ENCODE data around the gene PML.

- no peak for TF ChIP-seq PBX3 (CRISPR knock-in tag; IDR thresholded peaks at IDR 0.05)
- TF ChIP-seq, protein P1, sequence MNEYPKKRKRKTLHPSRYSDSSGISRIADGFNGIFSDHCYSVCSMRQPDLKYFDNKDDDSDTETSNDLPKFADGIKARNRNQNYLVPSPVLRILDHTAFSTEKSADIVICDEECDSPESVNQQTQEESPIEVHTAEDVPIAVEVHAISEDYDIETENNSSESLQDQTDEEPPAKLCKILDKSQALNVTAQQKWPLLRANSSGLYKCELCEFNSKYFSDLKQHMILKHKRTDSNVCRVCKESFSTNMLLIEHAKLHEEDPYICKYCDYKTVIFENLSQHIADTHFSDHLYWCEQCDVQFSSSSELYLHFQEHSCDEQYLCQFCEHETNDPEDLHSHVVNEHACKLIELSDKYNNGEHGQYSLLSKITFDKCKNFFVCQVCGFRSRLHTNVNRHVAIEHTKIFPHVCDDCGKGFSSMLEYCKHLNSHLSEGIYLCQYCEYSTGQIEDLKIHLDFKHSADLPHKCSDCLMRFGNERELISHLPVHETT (tag by site-specific recombination; IDR thresholded peaks at IDR 0.05), result no peak
- no peak for TF ChIP-seq ZNF488 (tag by site-specific recombination; IDR thresholded peaks at IDR 0.05)
- TF ChIP-seq ZNF768 (tag by site-specific recombination; IDR thresholded peaks at IDR 0.05), result no peak
- no peak for TF ChIP-seq CTCF (tag by site-specific recombination; IDR thresholded peaks at IDR 0.05)
- TF ChIP-seq YY1 (tag by site-specific recombination; IDR thresholded peaks at IDR 0.05), result no peak
- TF ChIP-seq SP2 (tag by site-specific recombination; IDR thresholded peaks at IDR 0.05), result no peak
- TF ChIP-seq ZNF747 (tag by site-specific recombination; IDR thresholded peaks at IDR 0.05), result no peak
- TF ChIP-seq, protein P2, sequence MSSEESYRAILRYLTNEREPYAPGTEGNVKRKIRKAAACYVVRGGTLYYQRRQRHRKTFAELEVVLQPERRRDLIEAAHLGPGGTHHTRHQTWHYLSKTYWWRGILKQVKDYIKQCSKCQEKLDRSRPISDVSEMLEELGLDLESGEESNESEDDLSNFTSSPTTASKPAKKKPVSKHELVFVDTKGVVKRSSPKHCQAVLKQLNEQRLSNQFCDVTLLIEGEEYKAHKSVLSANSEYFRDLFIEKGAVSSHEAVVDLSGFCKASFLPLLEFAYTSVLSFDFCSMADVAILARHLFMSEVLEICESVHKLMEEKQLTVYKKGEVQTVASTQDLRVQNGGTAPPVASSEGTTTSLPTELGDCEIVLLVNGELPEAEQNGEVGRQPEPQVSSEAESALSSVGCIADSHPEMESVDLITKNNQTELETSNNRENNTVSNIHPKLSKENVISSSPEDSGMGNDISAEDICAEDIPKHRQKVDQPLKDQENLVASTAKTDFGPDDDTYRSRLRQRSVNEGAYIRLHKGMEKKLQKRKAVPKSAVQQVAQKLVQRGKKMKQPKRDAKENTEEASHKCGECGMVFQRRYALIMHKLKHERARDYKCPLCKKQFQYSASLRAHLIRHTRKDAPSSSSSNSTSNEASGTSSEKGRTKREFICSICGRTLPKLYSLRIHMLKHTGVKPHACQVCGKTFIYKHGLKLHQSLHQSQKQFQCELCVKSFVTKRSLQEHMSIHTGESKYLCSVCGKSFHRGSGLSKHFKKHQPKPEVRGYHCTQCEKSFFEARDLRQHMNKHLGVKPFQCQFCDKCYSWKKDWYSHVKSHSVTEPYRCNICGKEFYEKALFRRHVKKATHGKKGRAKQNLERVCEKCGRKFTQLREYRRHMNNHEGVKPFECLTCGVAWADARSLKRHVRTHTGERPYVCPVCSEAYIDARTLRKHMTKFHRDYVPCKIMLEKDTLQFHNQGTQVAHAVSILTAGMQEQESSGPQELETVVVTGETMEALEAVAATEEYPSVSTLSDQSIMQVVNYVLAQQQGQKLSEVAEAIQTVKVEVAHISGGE (tag by site-specific recombination; conservative IDR thresholded peaks at IDR 0.05; ENCODE audit: low read depth), result no peak
Observed at GRCh38 chr15:73997986-73998385, 3.5 kb downstream of the PML start.
